Transverse colon (tissue), 4 donors: ENCODE data around the gene MT1E. TPM values are rescaled to one million over a fixed set of nuclear protein-coding genes. Genes with fewer than 3 reads are reported as not detected.

Experiments
- DNase-seq: peaks from one replicate; pipeline ENCODE4 v3.0.0-alpha.2; 2019
- H3K27ac ChIP-seq, 4 donors: fragments of 200-600 bp; sonication (generic); 2 replicates each; pipeline ENCODE4 v1.5.1; 2016 to 2018; ENCODE audit warnings: inconsistent platforms in 4 of 4
- H3K27me3 ChIP-seq: fragments of 200-600 bp; sonication (generic); 2 replicates; pipeline ENCODE4 v1.5.1; 2017; ENCODE audit warnings: inconsistent platforms
- H3K36me3 ChIP-seq, 4 donors: fragments of 200-600 bp; sonication (generic); 2 replicates each; pipeline ENCODE4 v1.5.1; 2017 to 2019; ENCODE audit warnings: inconsistent platforms in 4 of 4
- H3K4me1 ChIP-seq, 4 donors: fragments of 200-600 bp; sonication (generic); 2 replicates each; pipeline ENCODE4 v1.5.1; 2017 to 2020; ENCODE audit warnings: inconsistent platforms in 4 of 4
- H3K4me3 ChIP-seq, 4 donors: fragments of 200-600 bp; sonication (generic); 1 replicate in 1 of 4; 2 replicates in 3 of 4; pipeline versions ENCODE4 v1.5.1 to v1.6.1; 2017 to 2019; ENCODE audit warnings: inconsistent platforms in 4 of 4
- H3K9me3 ChIP-seq, 2 donors: fragments of 200-600 bp; sonication (generic); 2 replicates each; pipeline ENCODE4 v1.5.1; 2017 to 2019; ENCODE audit warnings: inconsistent platforms in 2 of 2
- EP300 ChIP-seq: sonication (generic); formaldehyde crosslinking; IDR thresholded peaks from one replicate; pipeline ENCODE4 v1.6.1; 2017; ENCODE audit warnings: antibody characterized with exemption, low read depth
- POLR2A ChIP-seq: fragments of 450-650 bp; IDR thresholded peaks from one replicate; pipeline ENCODE4 v1.6.1; 2016; ENCODE audit warnings: antibody characterized with exemption, mild to moderate bottlenecking, moderate library complexity
- POLR2AphosphoS5 ChIP-seq, 3 donors: sonication (generic); formaldehyde crosslinking; IDR thresholded peaks; one replicate each; pipeline ENCODE4 v1.6.1; 2016; ENCODE audit warnings: antibody characterized with exemption in 3 of 3
- WGBS, 2 donors: methylation state at CpG; one replicate each; pipeline ENCODE4 v1.1.5; 2018; ENCODE audit warnings: low coverage in 1 of 2; 5-methylcytosine and 5-hydroxymethylcytosine counted together
- in situ Hi-C, 4 donors: fragments of 200-750 bp; cut with MboI; loops; one replicate each; pipeline versions ENCODE4 v1.15.0 to v1.15.1; 2017; ENCODE audit warnings: low sequenced_read_pairs in 3 of 4, low pct_ligation_motif_present in 1 of 4, low pct_unique_long_range_greater_than_20kb in 1 of 4
- intact Hi-C: fragments of 100-400 bp; cut with DNase I; formaldehyde crosslinking; loops from one replicate; pipeline ENCODE4 v1.15.1; 2023; ENCODE audit warnings: low total_unique reads
- total RNA-seq, 4 donors: library from RNA; depleted of rRNA; stranded (reverse); fragments of >200 nt; gene quantifications; one replicate each; pipeline ENCODE4 v1.1.0, GENCODE V29; 2016
- TF ChIP-seq, protein P1 (sequence below), 5 experiments: fragments of 200-600 bp in 3 of 5; fragments of 450-650 bp in 2 of 5; sonication (generic) in 3 of 5; IDR thresholded peaks; 1 replicate in 2 of 5; 2 replicates in 3 of 5; pipeline ENCODE4 v1.5.1; 2016 to 2017; ENCODE audit warnings: antibody characterized with exemption in 5 of 5, inconsistent platforms in 3 of 5, mild to moderate bottlenecking in 2 of 5, moderate library complexity in 1 of 5

MT1E gene
- total RNA-seq = 1,000 to 10,000 TPM in 1 of 4 donors, 100 to 1,000 TPM in 3; 109 to 1,058 (median 257) TPM

DNA sequence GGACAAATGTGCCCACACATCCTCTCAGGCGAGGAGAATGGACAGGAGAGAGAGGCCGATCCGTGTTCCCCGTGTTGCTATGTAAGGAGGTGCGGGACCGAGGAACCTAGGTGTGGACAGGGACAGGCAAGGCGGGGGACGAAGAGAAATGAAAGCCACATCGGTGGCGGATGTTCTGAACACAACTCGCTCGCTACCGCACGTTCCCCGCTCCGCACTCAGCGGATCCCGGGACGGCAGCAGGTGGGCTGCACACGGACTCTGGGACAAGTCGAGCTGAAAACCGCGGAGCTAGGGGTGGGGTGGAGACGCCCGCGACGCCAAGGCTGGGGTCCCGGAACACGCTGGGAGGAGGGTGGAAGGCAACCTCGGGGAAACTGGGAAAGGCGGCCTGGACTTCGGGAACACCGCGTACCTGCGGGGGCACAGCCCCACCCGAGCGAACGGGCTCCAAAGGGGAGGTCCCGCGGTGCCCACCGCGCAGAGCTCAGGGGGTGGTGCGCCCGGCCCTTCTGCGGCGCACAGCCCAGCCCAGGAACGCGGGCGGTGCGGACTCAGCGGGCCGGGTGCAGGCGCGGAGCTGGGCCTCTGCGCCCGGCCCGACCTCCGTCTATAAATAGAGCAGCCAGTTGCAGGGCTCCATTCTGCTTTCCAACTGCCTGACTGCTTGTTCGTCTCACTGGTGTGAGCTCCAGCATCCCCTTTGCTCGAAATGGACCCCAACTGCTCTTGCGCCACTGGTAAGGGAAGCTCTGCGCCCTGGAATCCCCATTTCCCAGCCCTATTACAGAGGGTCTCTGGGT, at the start of gene MT1E:
Gene MT1E (plus strand): TSS at position 642 of the 803 bp plus-strand sequence. CDS start 71 bp downstream, at position 713.
- Histone ChIP-seq H3K27ac (peak within 1 kb of the TSS; percentile 85 to 90 (median 90)), H3K4me1 (peaks cover 0 to 22% (median 17%) of the 10 kb centered on the region in 4 donors), H3K9me3 (no peaks in the 10 kb centered on the region), H3K27me3 (no peaks in the 10 kb centered on the region), H3K4me3 (peak within 1 kb of the TSS; percentile 38 to 61 (median 54)), H3K36me3 (no peaks in the 10 kb centered on the region)
- TF ChIP-seq EP300 (peak; percentile 91), POLR2A (peak; percentile 97), POLR2AphosphoS5 (IDR thresholded peaks at IDR 0.05) (peak; percentile 84 to 99 (median 98))
- TF ChIP-seq, protein P1, sequence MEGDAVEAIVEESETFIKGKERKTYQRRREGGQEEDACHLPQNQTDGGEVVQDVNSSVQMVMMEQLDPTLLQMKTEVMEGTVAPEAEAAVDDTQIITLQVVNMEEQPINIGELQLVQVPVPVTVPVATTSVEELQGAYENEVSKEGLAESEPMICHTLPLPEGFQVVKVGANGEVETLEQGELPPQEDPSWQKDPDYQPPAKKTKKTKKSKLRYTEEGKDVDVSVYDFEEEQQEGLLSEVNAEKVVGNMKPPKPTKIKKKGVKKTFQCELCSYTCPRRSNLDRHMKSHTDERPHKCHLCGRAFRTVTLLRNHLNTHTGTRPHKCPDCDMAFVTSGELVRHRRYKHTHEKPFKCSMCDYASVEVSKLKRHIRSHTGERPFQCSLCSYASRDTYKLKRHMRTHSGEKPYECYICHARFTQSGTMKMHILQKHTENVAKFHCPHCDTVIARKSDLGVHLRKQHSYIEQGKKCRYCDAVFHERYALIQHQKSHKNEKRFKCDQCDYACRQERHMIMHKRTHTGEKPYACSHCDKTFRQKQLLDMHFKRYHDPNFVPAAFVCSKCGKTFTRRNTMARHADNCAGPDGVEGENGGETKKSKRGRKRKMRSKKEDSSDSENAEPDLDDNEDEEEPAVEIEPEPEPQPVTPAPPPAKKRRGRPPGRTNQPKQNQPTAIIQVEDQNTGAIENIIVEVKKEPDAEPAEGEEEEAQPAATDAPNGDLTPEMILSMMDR (IDR thresholded peaks at IDR 0.05) = no peak
- DNase-seq = peak; percentile 83
- in situ Hi-C loops = no loop called here
- intact Hi-C loops = loop anchor here (5.0 kb wide), 1 partner anchor 57 kb away; the partner anchor contains the start of gene MT1X
- WGBS, 2 donors = 1 to 40% methylated on average over 1 to 43 of the region's 62 CpGs

DNA sequence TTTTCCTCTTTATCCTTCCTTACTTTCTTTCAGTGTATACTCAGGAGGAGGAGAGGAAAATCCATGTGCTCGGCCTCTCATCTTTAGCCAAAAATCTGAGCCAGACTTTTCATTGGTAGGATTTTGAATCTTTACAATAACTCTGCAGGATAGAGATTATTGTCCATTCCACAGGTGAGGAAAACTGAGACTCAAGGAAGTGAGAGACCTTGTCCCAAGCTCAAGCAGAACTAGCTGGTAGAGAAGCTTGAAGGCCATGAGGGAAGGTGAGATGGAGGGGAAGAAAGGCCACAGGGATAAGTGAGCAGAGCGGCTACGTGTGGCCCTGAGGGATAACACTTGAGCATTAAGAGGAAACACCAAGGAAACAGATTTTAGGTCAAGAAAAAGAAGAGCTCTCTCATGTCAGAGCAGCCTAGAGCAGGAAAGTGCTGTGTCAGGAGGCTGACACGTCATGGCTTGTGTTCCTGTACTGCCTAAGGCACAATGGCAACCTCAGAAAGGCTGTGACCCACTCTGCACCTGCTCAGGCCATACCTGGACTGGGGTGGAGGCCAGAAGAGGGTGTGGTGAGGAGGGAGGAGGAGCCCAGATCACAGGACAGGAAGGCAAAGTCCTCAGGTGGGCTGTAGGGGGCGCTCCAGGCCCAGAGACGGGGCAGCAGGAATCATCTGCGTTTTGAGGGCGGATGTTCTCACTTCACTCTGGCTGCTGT, 48.8 kb upstream of the MT1E start:
- H3K27ac ChIP-seq = no peak overlapping the region
- no peaks in the 10 kb centered on the region for H3K36me3 ChIP-seq
- no peak overlapping the region for H3K4me3 ChIP-seq
- peak; percentile 90 for DNase-seq
- TF ChIP-seq, protein P1 (IDR thresholded peaks at IDR 0.05) = peak; percentile 73 to 91 (median 86)
- TF ChIP-seq EP300 (no peak), POLR2A (no peak), POLR2AphosphoS5 (IDR thresholded peaks at IDR 0.05) (no peak)
- in situ Hi-C loops (loop anchor here in 2 of 4 donors (5.0 to 10.0 kb wide), 2 partner anchors 128 to 131 kb away; no protein-coding TSS in a partner anchor), intact Hi-C loops (loop anchor here (5.0 kb wide), 1 partner anchor 126 kb away; no protein-coding TSS in a partner anchor)
- WGBS, 2 donors = 40 to 67% methylated on average over 3 to 8 of the region's 8 CpGs
- no peaks in the 10 kb centered on the region for H3K9me3 ChIP-seq
- H3K27me3 ChIP-seq = no peaks in the 10 kb centered on the region
- no peaks in the 10 kb centered on the region for H3K4me1 ChIP-seq

DNA sequence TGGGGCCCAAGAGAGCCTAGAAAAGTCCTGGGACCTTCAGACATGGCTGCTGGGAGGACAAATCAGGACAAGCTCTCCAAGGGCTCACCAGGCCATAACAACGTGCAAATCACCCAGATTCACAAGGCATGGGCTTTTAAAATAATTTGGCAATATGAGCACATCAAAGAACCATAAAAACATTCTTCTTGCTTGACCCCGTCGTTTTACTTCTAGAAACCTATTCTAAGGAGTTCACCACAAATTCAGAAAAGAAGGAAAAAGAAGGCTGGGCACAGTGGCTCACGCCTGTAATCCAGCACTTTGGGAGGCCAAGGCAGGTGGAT, 48.3 kb upstream of the MT1E start:
- in situ Hi-C loops (loop anchor here in 2 of 4 donors (5.0 to 10.0 kb wide), 2 partner anchors 128 to 130 kb away; no protein-coding TSS in a partner anchor), intact Hi-C loops (loop anchor here (5.0 kb wide), 1 partner anchor 125 kb away; no protein-coding TSS in a partner anchor)
- 73% methylated on average over 4 of the region's 4 CpGs; no CpG with 5 or more reads in 1 of the 2 donors for WGBS, 2 donors
- TF ChIP-seq EP300 (no peak), POLR2AphosphoS5 (IDR thresholded peaks at IDR 0.05) (no peak), POLR2A (no peak)
- TF ChIP-seq, protein P1 (IDR thresholded peaks at IDR 0.05) = peak in 1 of 5 experiments; percentile 5
- Histone ChIP-seq H3K27me3 (no peaks in the 10 kb centered on the region), H3K36me3 (no peaks in the 10 kb centered on the region), H3K27ac (no peak overlapping the region), H3K9me3 (no peaks in the 10 kb centered on the region), H3K4me3 (no peak overlapping the region), H3K4me1 (no peaks in the 10 kb centered on the region)
- no peak for DNase-seq
